Chondrocyte (in vitro differentiated cells): Measurements from ENCODE around the gene CYP4F2. TPM values are rescaled to one million over a fixed set of nuclear protein-coding genes. Genes with fewer than 3 reads are reported as not detected.
"Not testable (repeated sequence)": the region's sequence is repeated elsewhere in the genome, so short reads cannot be mapped to it uniquely, and the experiment has no call there.

Experiments
- DNase-seq: peaks from one replicate; pipeline ENCODE4 v3.0.0; 2021; ENCODE audit warnings: mixed read lengths, low spot score
- H3K27ac Mint-ChIP-seq: one replicate; pipeline ENCODE4 v1.8.0; 2021; ENCODE audit warnings: mild to moderate bottlenecking, moderate library complexity, mixed read lengths; ENCODE audit not compliant: unreplicated experiment
- H3K27me3 Mint-ChIP-seq: 2 replicates; pipeline ENCODE4 v1.8.0; 2021; ENCODE audit warnings: low read depth, mixed read lengths
- H3K36me3 Mint-ChIP-seq: 2 replicates; pipeline ENCODE4 v1.8.0; 2021; ENCODE audit warnings: low read depth, mixed read lengths
- H3K4me1 Mint-ChIP-seq: 2 replicates; pipeline ENCODE4 v1.8.0; 2021; ENCODE audit warnings: low read depth, mild to moderate bottlenecking, mixed read lengths
- H3K4me3 Mint-ChIP-seq: one replicate; pipeline ENCODE4 v1.8.0; 2021; ENCODE audit warnings: mild to moderate bottlenecking, moderate library complexity, mixed read lengths; ENCODE audit not compliant: unreplicated experiment
- H3K9me3 Mint-ChIP-seq: 2 replicates; pipeline ENCODE4 v1.8.0; 2021; ENCODE audit warnings: low read depth, mixed read lengths
- CTCF ChIP-seq: fragments of 200-600 bp; sonication (generic); IDR thresholded peaks from 2 replicates; pipeline ENCODE4 v1.5.0; 2021; ENCODE audit warnings: antibody characterized with exemption, mild to moderate bottlenecking, moderate library complexity
- total RNA-seq: library from RNA; stranded (reverse); gene quantifications from 3 replicates; pipeline ENCODE4 v1.2.1, GENCODE V29; 2021

The CYP4F2 gene
- total RNA-seq, 1 donor from 2014 or later, result not detected

GRCh38 chr19:15936173-15936572 is 38.3 kb upstream of the CYP4F2 start:
- Mint-ChIP-seq H3K27me3 (no peaks in the 10 kb centered on the region), H3K9me3 (peaks cover 10% of the 10 kb centered on the region), H3K4me3 (no peak overlapping the region), H3K27ac (no peak overlapping the region), H3K36me3 (no peaks in the 10 kb centered on the region), H3K4me1 (no peaks in the 10 kb centered on the region)
- TF ChIP-seq CTCF, result no peak
- no peak for DNase-seq

DNA sequence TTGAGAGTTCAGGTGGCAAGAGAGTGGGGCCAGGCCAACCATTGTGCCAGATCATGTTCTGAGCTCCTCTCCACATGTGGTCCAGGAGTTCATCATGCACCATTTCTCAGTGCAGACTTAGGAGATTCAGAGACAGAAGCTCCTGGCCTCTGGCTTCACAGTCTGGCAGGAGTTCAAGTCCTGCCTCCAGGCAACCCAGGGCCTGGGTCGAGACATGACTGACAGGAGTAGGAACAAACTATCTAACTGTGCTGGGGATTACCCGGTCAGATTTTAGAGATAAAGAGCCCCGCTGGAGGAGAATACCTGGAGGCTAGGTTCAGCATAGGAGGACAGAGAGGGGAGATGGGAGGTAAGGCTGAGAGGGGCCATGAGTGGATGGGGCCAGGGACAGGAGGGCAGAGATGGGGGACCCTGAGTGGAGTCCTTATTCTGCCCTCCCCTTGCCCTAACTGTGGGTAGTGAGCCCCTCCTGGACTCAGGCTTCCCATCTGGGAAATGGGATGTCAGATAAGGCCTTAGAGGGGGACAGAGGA is 37.4 kb upstream of the CYP4F2 start:
- Mint-ChIP-seq H3K27me3 (no peaks in the 10 kb centered on the region), H3K9me3 (peaks cover 15% of the 10 kb centered on the region), H3K4me1 (no peaks in the 10 kb centered on the region), H3K4me3 (no peak overlapping the region), H3K27ac (no peak overlapping the region), H3K36me3 (no peaks in the 10 kb centered on the region)
- no peak for TF ChIP-seq CTCF
- DNase-seq, result no peak

GRCh38 chr19:15934332-15935078 is 36.6 kb upstream of the CYP4F2 start, which contains the start of gene CYP4F11:
TSS of gene CYP4F11 (minus strand) at chr19:15934529. CDS start at chr19:15934408, 121 bp downstream.
- Mint-ChIP-seq H3K27ac (no peak within 1 kb of the TSS), H3K4me3 (no peak within 1 kb of the TSS), H3K9me3 (peaks cover 20% of the 10 kb centered on the region), H3K4me1 (no peaks in the 10 kb centered on the region), H3K36me3 (no peaks in the 10 kb centered on the region), H3K27me3 (no peaks in the 10 kb centered on the region)
- TF ChIP-seq CTCF, result no peak
- no peak for DNase-seq

GRCh38 chr19:15933761-15934331 is 36.0 kb upstream of the CYP4F2 start:
- H3K4me1 Mint-ChIP-seq, H3K36me3 Mint-ChIP-seq, H3K4me3 Mint-ChIP-seq, DNase-seq, H3K27ac Mint-ChIP-seq, H3K27me3 Mint-ChIP-seq: not testable (repeated sequence)
- peaks cover 25% of the 10 kb centered on the region for H3K9me3 Mint-ChIP-seq

DNA sequence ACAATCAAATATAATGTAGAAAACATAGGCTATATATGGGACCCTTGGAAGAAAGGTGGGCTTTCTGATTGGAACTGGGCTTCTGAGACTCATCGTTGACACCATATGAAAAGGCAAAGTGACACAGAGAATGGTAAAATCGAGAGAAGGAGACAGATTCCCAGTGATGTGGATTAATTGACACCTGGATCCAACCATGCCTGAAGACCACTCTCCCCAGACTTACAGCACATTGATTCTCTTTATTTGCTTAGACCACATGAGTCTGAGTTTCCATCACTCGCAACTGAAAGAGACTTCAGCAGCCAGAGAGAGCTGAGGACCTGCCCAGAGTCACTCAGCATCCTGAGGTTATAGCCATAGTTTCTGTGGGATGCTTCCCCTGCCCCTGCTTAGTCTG is 30.4 kb upstream of the CYP4F2 start:
- Mint-ChIP-seq H3K27ac (no peak overlapping the region), H3K9me3 (peaks cover 19% of the 10 kb centered on the region), H3K36me3 (no peaks in the 10 kb centered on the region), H3K4me3 (no peak overlapping the region), H3K4me1 (no peaks in the 10 kb centered on the region), H3K27me3 (peaks cover 2% of the 10 kb centered on the region)
- DNase-seq, result no peak
- TF ChIP-seq CTCF, result no peak
